GM12865 (cell line): ENCODE data around the gene LZTS2.

Source experiments
- DNase-seq: peaks from one replicate; pipeline ENCODE4 v3.0.0; 2010; ENCODE audit warnings: low read depth
- H3K4me3 ChIP-seq: 2 replicates; pipeline ENCODE4 v1.5.1; 2011; ENCODE audit warnings: mild to moderate bottlenecking, low read depth, low read length, control low read depth
- TF ChIP-seq, protein P1 (sequence below): IDR thresholded peaks from 2 replicates; pipeline ENCODE4 v1.5.1; 2011; ENCODE audit warnings: low read length, control low read depth, low read depth, inconsistent platforms; ENCODE audit not compliant: insufficient read depth; ENCODE audit errors: missing control alignments

Gene LZTS2

DNA sequence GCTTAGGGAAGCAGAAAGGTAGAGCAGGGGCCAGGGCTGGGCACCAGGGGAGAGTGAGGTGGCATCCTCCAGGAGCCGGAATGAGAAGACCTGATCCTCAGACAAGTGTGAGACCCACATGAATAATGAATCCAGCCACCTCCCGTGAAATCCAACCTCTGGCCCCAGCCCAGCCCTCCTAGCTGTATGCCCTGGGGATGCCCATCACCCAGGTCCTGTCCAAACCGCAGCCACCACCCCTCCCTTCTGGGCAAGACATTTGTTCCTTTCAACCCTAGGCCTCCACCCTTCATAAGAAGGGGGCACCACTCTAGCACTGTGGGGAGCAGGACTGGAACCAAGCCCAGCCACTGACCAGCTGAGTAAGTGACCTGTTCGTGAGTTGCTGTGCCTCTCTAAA, 21.6 kb downstream of the LZTS2 start:
- no peak overlapping the region for H3K4me3 ChIP-seq
- DNase-seq, result no peak
- TF ChIP-seq, protein P1, sequence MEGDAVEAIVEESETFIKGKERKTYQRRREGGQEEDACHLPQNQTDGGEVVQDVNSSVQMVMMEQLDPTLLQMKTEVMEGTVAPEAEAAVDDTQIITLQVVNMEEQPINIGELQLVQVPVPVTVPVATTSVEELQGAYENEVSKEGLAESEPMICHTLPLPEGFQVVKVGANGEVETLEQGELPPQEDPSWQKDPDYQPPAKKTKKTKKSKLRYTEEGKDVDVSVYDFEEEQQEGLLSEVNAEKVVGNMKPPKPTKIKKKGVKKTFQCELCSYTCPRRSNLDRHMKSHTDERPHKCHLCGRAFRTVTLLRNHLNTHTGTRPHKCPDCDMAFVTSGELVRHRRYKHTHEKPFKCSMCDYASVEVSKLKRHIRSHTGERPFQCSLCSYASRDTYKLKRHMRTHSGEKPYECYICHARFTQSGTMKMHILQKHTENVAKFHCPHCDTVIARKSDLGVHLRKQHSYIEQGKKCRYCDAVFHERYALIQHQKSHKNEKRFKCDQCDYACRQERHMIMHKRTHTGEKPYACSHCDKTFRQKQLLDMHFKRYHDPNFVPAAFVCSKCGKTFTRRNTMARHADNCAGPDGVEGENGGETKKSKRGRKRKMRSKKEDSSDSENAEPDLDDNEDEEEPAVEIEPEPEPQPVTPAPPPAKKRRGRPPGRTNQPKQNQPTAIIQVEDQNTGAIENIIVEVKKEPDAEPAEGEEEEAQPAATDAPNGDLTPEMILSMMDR, result no peak

DNA sequence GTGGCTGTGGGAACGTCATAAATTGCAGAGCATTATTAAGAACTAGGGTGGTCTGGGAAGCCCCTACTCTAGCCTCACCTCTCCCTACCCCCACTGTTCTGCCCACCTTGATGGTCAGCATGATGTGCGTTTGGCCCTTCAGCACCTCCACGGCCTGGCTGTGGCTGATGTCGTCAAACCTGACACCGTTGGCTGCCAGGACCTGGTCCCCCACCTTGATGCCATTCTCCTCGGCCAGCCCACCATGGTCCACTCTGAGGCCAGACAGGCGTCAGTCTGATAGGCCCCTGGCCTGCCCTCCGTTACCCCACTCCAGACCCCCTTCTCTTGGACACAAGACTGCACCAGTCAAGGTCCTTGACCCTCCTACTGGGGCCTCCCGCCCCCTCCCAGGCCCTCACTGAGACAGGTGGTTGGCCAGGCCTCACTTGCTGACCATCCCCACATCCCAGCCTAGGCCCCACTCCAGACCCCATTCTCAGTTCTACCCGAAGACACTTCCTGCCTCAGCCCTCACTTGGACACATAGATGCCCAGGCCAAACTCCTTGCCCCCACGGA, 22.2 kb downstream of the LZTS2 start:
- H3K4me3 ChIP-seq, result no peak overlapping the region
- DNase-seq, result no peak
- TF ChIP-seq, protein P1, result no peak

DNA sequence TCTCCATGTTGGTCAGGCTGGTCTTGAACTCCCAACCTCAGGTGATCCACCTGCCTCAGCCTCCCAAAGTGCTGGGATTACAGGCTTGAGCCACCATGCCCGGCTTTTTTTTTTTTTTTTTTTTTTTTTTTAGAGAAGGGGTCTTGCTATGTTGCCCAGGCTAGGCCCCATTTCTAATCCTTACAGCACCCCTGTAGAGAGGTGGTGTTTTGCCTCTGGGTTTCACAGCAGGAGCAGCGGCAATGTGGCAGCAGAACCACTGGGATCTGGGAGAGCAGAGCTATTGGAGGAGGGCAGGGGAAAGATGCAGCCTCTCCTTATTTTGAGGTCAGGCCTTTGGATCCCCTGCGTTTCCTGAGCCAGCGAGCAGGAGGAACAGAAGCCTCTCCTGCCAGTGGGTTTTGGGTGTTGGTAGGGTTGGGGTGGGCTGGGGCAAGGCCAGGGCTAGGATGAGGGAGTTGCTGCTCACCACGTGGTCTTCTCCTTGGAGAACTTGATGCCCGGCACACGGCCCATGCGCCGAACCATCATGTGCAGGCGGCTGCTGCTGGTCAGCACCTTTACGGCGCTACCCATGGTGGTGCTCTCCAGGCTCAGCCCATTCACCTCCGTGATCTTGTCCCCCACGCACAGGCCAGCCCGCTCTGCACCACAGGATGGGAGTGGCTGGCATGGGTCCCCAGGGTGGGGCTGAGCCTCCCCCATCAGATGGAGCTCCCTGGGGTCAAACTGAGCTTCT, 23.5 kb downstream of the LZTS2 start:
- no peak overlapping the region for H3K4me3 ChIP-seq
- TF ChIP-seq, protein P1, result no peak
- no peak for DNase-seq

DNA sequence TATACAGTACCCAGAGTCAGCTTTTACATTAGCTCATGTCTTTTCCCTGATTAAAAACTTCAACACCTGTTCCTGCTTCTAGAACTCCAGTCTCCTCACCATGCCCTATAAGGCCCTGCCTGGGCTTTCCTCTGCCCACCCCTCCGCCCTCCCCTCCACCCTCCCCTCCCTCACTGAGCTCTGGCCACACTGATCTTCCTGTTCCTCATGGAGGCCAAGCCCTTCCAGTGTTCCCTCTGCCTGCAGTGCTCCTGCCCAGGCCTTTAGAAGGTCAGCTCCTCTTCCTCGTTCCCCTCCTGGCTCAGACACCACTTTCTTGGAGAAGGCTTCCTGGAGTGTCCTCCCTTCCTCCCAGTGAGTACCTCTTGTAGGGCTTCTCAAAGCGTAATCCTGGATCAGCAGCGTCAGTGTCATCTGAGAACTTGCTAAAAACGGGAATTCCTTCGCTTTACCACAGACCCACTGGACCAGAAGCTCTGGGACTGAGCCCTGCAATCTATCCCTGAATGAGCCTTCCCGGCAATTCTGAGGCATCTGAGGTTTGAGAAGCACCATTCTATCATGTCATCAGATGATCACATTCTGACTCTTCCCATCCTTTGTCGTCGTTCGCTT, 27.6 kb downstream of the LZTS2 start:
- TF ChIP-seq, protein P1, result no peak
- no peak for DNase-seq
- no peak overlapping the region for H3K4me3 ChIP-seq

DNA sequence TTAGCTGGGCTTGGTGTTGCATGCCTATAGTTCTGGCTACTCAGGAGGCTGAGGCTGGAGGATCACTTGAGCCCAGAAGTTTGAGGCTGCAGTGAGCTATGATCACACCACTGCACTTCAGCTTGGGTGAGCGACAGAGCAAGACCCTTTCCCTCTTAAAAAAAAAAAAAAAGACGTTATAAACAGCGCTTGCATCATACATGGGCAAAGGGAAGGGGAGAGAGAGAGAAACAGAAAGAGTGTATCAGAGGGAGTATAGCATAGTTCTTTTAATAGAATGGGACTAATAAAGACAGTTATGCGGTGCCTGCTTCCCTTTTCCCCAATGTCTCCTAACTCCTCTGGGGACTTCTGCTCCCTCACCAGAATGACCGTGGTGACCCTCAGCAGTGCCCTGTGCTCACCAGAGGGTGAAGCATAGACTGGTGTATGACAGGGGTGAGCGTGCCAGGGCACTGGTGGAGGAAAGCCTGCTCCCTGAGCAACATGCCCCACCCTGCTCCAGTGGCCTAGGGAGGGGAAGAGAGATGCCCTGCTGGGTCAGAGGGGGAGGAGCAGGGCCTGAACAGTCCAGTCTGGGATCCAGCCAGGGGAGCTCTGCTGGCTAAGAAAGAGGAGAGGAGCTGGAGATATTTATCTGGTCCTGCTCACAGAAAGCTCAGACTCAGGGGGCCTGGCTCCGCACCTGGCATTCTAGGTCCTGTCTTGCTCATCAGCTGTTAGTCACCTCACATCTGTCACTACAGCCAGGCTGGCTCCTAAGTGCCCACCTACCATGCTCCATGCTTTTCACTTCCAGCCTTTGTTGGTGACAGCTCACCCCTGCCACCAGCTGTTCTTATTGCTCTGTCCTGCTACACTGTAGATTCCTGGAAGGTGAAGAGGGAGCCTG, 29.1 kb downstream of the LZTS2 start:
- no peak overlapping the region for H3K4me3 ChIP-seq
- TF ChIP-seq, protein P1, result no peak
- DNase-seq, result no peak

DNA sequence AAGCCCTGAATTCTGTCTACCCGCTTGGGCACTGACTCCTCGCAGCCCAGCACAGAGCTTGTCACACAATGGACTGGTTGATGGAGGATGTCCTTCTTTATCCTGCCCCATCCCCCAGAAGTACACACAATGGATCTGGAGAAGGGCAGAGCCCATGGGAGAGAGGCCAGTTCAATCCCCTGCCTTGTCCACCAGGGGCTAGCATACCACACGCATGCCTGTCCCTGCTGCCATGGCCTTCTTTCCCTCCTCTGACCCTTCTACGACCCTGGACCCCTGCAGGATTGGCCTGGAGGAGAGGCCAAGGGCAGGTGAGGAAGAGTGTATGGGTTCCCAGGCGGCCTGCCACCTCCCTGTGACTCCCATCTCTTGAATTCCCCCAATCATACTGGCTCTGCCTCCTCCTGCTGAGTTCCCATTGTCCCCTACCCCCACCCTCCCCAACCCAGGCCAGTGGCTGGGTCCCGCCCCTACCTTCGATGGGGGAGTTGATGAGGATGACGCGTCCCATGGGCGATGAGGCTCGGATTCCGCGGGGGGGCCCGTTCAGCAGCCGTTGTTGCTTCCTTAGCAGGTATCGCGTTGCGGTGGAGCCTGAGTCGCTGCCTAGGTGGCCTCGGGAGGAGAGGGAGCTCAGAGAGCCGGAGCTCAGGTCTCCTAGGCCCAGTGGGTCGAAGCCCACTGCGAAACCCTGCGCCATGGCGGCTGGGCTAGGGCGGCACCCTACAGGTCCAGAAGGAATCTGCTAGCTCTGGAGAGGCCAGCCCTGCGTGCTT, 30.1 kb downstream of the LZTS2 start:
- no peak for DNase-seq
- H3K4me3 ChIP-seq, result no peak overlapping the region
- TF ChIP-seq, protein P1, result no peak
